Smooth muscle cell of trachea (primary cell): ENCODE data around the gene SAFB. TPM values are rescaled to one million over a fixed set of nuclear protein-coding genes. Genes with fewer than 3 reads are reported as not detected.

Experiments used
- total RNA-seq: library from RNA; depleted of rRNA; stranded (reverse); fragments of >200 nt; gene quantifications from 2 replicates; pipeline ENCODE4 v1.2.1, GENCODE V29; 2014

Gene SAFB
- total RNA-seq: 54.3 and 74.8 TPM in 2 replicates

GRCh38 chr19:5622465-5623396, at the start of gene SAFB, which contains the start of gene SAFB2:
TSS of gene SAFB (plus strand) at chr19:5623083. CDS start at chr19:5623206, 123 bp downstream.
TSS of gene SAFB2 (minus strand) at chr19:5622776. CDS start at chr19:5622715, 61 bp downstream.

GRCh38 chr19:5680437-5681368, 57.8 kb downstream of the SAFB start, which contains the start of the genes HSD11B1L and MICOS13:
TSS of gene HSD11B1L (plus strand) at chr19:5681027. CDS start at chr19:5684833, 3,806 bp downstream.
TSS of gene MICOS13 (minus strand) at chr19:5680516. CDS start at chr19:5680486, 30 bp downstream.

GRCh38 chr19:5690125-5690954, 67.5 kb downstream of the SAFB start, which contains the start of gene RPL36:
TSS of gene RPL36 (plus strand) at chr19:5690295. CDS start at chr19:5690508, 213 bp downstream.

Other genes with a start within 250 kb of the SAFB start
- gene ZNRF4, start 167.7 kb upstream of the SAFB start, total RNA-seq: not detected in 2 replicates
- 0.17 TPM in 1 of 2 replicates, not detected in the other for gene TINCR, start 55.1 kb upstream of the SAFB start, total RNA-seq
- gene SAFB2, start 307 bp upstream of the SAFB start, total RNA-seq: 34.9 and 35.3 TPM in 2 replicates
- gene MICOS13, start 57.4 kb downstream of the SAFB start, total RNA-seq: 28.1 and 29.5 TPM in 2 replicates
- 10.9 and 27.3 TPM in 2 replicates for gene HSD11B1L, start 57.9 kb downstream of the SAFB start, total RNA-seq
- gene RPL36, start 67.2 kb downstream of the SAFB start, total RNA-seq: 387 and 403 TPM in 2 replicates
- gene LONP1, start 97.1 kb downstream of the SAFB start, total RNA-seq: 107 and 126 TPM in 2 replicates
- not detected in 2 replicates for gene CATSPERD, start 97.6 kb downstream of the SAFB start, total RNA-seq
- gene PRR22, start 161.7 kb downstream of the SAFB start, total RNA-seq: 0.44 and 0.50 TPM in 2 replicates
- gene DUS3L, start 168.1 kb downstream of the SAFB start, total RNA-seq: 23.3 and 27.6 TPM in 2 replicates
- gene NRTN, start 182.0 kb downstream of the SAFB start, total RNA-seq: 0.50 TPM in 1 of 2 replicates, not detected in the other
- gene FUT6, start 216.6 kb downstream of the SAFB start, total RNA-seq: not detected in 2 replicates
- not detected in 2 replicates for gene FUT3, start 228.4 kb downstream of the SAFB start, total RNA-seq
- not detected in 2 replicates for gene FUT5, start 247.5 kb downstream of the SAFB start, total RNA-seq